Breast epithelium (tissue), 4 donors: ENCODE measurements around the gene TP53I13. TPM values are rescaled to one million over a fixed set of nuclear protein-coding genes. Genes with fewer than 3 reads are reported as not detected.
A peak's percentile ranks its signal among the peaks of the same experiment; 100 is the strongest.

Experiments
- DNase-seq, 2 donors: peaks; one replicate each; pipeline ENCODE4 v3.0.0-alpha.2; 2019; ENCODE audit warnings: low spot score in 2 of 2
- H3K27ac ChIP-seq, 2 donors: fragments of 200-600 bp; sonication (generic) in 1 of 2; one replicate each; pipeline ENCODE4 v1.5.1; 2016 to 2019; ENCODE audit warnings: mild to moderate bottlenecking in 1 of 2
- H3K27me3 ChIP-seq, 2 donors: fragments of 200-600 bp; sonication (generic) in 1 of 2; one replicate each; pipeline versions ENCODE4 v1.5.1 to v1.6.0; 2017 to 2019; ENCODE audit warnings: control low read depth in 1 of 2, mild to moderate bottlenecking in 1 of 2
- H3K36me3 ChIP-seq: fragments of 200-600 bp; one replicate; pipeline ENCODE4 v1.5.1; 2019
- H3K4me1 ChIP-seq, 2 donors: fragments of 200-600 bp; sonication (generic); one replicate each; pipeline ENCODE4 v1.5.1; 2016 to 2019; ENCODE audit warnings: control low read depth in 1 of 2
- H3K4me3 ChIP-seq, 3 donors: fragments of 200-600 bp; sonication (generic); 1 replicate in 2 of 3; 2 replicates in 1 of 3; pipeline ENCODE4 v1.5.1; 2016 to 2019; ENCODE audit warnings: mild to moderate bottlenecking in 3 of 3, moderate library complexity in 2 of 3
- H3K9me3 ChIP-seq, 2 donors: fragments of 200-600 bp; sonication (generic) in 1 of 2; one replicate each; pipeline ENCODE4 v1.5.1; 2016 to 2019; ENCODE audit warnings: control low read depth in 1 of 2
- POLR2A ChIP-seq: fragments of 450-650 bp; IDR thresholded peaks from one replicate; pipeline ENCODE4 v1.6.1; 2016; ENCODE audit warnings: antibody characterized with exemption, mild to moderate bottlenecking, moderate library complexity
- POLR2AphosphoS5 ChIP-seq, 3 donors: sonication (generic); formaldehyde crosslinking; IDR thresholded peaks; one replicate each; pipeline ENCODE4 v1.6.1; 2017; ENCODE audit warnings: antibody characterized with exemption in 3 of 3
- intact Hi-C: fragments of 100-400 bp; cut with DNase I; formaldehyde crosslinking; loops from one replicate; pipeline ENCODE4 v1.15.1; 2023; ENCODE audit warnings: low total_unique reads
- total RNA-seq, 3 donors: library from RNA; depleted of rRNA; stranded (reverse); fragments of >200 nt; gene quantifications; one replicate each; pipeline ENCODE4 v1.1.0, GENCODE V29; 2016
- TF ChIP-seq, protein P1 (sequence below), 3 donors: fragments of 450-650 bp; IDR thresholded peaks; one replicate each; pipeline ENCODE4 v1.5.1; 2016 to 2017; ENCODE audit warnings: antibody characterized with exemption in 3 of 3, mild to moderate bottlenecking in 3 of 3, moderate library complexity in 3 of 3

TP53I13 gene
- total RNA-seq, 3 donors from 2014 or later: 34.1 to 114 (median 56.0) TPM

DNA sequence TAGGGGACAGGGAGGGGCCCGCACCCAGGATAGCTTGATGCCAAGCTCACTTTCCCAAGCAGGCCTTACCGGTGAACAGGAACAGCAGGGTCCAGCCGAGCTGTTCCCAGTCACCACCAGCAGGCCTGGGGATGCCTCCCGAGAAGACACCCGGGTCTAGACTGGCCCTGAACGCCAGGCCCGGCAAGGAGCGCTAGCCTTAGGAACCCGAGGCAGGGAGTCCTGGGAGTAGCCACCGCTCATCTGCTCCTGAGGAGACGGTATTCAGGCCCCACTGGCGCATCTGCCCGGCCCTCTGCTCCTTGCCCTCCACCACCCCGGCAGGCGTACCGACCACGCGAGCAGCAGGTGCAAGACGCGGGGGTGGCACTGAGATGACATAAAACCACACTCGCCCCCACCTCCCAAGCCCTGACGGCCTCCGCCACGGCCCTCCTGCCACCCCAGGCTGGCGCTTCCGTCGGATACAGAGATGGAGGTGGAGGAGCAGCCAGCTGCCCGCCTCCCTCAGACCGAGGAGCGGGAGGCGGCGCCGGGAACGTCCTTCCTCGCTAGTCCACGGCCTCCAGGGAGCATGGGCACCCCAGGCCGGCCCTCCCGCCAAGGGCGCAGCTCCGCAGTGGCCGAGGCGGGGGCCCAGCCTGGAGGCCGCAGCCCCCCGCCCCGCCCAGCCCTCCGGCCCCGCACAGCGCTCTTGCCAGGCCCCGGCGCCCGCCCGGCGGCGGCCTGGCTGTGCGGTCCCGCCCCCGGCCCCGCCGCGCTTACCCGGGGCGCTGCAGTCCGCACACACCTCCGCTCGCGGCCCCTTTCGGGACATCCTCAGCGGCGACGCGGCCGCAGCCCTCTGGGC, 20.3 kb downstream of the TP53I13 start:
- no peaks in the 10 kb centered on the region for H3K36me3 ChIP-seq
- TF ChIP-seq POLR2A: no peak
- TF ChIP-seq, protein P1, sequence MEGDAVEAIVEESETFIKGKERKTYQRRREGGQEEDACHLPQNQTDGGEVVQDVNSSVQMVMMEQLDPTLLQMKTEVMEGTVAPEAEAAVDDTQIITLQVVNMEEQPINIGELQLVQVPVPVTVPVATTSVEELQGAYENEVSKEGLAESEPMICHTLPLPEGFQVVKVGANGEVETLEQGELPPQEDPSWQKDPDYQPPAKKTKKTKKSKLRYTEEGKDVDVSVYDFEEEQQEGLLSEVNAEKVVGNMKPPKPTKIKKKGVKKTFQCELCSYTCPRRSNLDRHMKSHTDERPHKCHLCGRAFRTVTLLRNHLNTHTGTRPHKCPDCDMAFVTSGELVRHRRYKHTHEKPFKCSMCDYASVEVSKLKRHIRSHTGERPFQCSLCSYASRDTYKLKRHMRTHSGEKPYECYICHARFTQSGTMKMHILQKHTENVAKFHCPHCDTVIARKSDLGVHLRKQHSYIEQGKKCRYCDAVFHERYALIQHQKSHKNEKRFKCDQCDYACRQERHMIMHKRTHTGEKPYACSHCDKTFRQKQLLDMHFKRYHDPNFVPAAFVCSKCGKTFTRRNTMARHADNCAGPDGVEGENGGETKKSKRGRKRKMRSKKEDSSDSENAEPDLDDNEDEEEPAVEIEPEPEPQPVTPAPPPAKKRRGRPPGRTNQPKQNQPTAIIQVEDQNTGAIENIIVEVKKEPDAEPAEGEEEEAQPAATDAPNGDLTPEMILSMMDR (IDR thresholded peaks at IDR 0.05): peak in 2 of 3 donors; percentile 8 to 16
- no peaks in the 10 kb centered on the region for H3K27me3 ChIP-seq
- H3K4me3 ChIP-seq: peak overlapping the region; percentile 68 to 94 (median 78)
- H3K27ac ChIP-seq: peak overlapping the region; percentile 56 to 78
- H3K4me1 ChIP-seq: peaks cover 7 to 36% of the 10 kb centered on the region in 2 donors
- DNase-seq: no peak
- intact Hi-C loops: no loop called here
- no peaks in the 10 kb centered on the region for H3K9me3 ChIP-seq

DNA sequence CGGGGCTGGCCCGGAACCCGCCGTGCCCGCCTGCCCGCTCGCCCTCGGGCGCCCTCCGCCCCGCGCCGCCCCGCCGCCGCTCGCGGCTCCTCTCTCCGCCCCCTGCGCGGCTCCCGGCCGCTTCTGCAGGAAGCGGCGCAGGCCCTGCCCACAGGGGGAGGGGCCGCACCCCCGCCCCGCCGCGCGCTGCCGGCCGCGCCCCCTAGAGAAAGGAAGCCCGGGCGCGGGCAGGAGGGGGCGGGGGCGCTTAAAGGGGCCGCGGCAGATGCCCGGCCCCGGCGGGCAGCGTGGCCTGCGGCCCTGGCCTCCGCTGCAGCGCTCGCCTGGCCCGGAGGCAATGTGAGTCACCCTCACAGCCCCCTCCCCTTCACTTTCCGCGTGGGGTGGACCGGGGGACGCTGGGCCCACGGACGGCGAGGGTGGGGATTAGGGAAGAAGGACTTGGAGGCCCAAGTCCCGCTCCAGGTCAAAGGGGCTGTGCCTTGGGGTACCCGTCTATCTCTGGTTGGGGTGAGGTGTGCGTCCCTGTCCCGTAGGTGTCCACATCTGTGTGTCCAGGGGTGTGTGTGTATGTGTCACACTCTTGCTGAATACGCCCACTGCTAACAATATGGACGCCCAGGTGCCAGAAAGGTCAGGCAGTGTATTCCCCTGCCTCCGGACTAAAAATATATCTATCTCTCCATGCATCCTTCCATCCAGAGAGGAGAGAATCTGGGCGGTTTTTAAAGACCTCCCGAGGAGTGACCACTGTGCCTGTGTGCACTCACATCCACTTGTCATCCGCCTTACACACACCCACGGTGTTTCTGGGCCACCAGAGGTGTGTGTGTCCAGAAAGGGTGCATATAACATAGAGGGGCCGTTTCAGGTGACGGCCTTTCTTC, 21.3 kb downstream of the TP53I13 start, which contains the start of gene GIT1:
GIT1 (minus strand) TSS at position 125 of the 887 bp plus-strand sequence. CDS start 270 bp downstream, outside the sequence.
- H3K27ac ChIP-seq: peak within 1 kb of the TSS; percentile 76 to 78

DNA sequence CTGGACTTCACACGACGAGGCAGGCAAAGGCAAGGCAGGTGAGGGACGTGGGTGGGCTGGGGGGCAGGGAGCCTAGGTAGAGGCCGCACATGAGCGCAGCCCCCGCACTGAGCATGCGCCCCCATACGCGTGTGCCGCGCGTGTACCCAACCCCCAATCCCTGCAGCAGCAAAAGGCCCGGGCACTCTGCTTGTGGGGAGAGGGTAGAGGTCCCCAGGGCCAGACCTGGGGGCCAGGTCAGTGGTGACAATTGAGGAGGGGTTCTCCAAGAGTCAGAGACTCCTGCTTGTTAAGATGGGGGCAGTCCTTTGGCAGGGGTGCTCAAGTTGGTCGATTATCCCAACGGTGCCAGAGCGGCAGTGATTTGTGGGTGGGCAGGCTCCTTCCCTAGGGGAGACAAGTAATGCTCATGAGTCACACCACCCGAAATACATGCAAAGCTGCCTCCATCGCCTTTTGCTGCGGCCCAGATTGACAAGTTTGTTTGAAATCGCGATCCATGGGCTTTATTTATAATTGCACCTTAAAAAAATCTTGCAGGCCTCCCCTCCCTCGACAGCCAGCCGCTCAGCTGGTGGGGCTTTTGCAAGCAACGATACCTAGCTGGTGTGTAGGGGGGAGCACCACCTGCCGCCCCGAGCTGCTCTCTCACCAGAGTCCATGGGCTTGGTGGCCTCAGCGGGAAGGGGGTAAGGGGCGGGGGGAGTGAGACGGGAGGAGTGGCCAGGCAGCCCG, 22.1 kb downstream of the TP53I13 start:
- intact Hi-C loops: no loop called here
- Histone ChIP-seq H3K36me3 (no peaks in the 10 kb centered on the region), H3K4me3 (peak overlapping the region; percentile 43 to 94 (median 78)), H3K9me3 (no peaks in the 10 kb centered on the region), H3K4me1 (peaks cover 7 to 36% of the 10 kb centered on the region in 2 donors), H3K27me3 (no peaks in the 10 kb centered on the region), H3K27ac (peak overlapping the region; percentile 76 to 78)
- TF ChIP-seq, protein P1 (IDR thresholded peaks at IDR 0.05): no peak
- TF ChIP-seq POLR2A: no peak
- TF ChIP-seq POLR2AphosphoS5 (IDR thresholded peaks at IDR 0.05): no peak
- no peak for DNase-seq

More for the DNA sequence above, 21.3 kb downstream of the TP53I13 start, which contains the start of gene GIT1:
- DNase-seq: peak in 1 of 2 donors; percentile 79
- intact Hi-C loops: no loop called here
- H3K9me3 ChIP-seq: no peaks in the 10 kb centered on the region
- no peaks in the 10 kb centered on the region for H3K36me3 ChIP-seq
- no peaks in the 10 kb centered on the region for H3K27me3 ChIP-seq
- peaks cover 7 to 36% of the 10 kb centered on the region in 2 donors for H3K4me1 ChIP-seq
- peak within 1 kb of the TSS; percentile 68 to 94 (median 78) for H3K4me3 ChIP-seq
- TF ChIP-seq POLR2AphosphoS5 (IDR thresholded peaks at IDR 0.05) (peak in 2 of 3 donors; percentile 13 to 34), POLR2A (no peak)
- TF ChIP-seq, protein P1 (IDR thresholded peaks at IDR 0.05): no peak

DNA sequence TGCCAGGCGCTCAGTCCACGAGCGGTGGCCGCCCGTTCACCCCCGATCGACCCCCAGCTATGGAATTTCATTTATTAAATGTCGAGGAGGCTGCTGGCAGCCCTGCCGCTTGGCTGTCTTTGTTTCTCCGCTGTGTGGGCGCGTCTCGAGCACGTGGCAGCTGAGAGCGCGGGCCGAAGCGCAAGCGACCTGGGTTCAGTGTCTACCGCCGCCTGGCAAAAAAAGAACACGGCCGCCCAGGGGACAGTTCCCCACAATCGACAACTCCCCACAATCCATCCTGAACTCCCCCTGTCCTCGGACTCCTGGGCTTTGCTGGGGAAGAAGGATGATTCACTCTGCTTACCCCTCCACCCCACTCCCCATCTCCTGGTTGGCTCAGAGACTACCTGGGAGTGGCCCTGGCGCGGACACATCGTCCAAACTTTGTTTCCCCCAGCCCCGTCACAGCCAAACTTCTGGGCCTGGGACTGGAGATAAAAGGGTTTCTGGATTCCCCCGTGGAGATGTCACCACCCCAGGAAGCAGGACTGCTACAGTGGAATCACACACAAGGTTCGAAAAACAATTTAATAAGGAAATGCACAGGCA, 22.7 kb downstream of the TP53I13 start:
- no peaks in the 10 kb centered on the region for H3K9me3 ChIP-seq
- no peaks in the 10 kb centered on the region for H3K27me3 ChIP-seq
- no peak for DNase-seq
- no peak for TF ChIP-seq POLR2A
- no peak for TF ChIP-seq POLR2AphosphoS5 (IDR thresholded peaks at IDR 0.05)
- TF ChIP-seq, protein P1 (IDR thresholded peaks at IDR 0.05): no peak
- peaks cover 7 to 36% of the 10 kb centered on the region in 2 donors for H3K4me1 ChIP-seq
- peak overlapping the region; percentile 23 to 94 (median 78) for H3K4me3 ChIP-seq
- H3K27ac ChIP-seq: peak overlapping the region; percentile 76 to 78
- no peaks in the 10 kb centered on the region for H3K36me3 ChIP-seq
- intact Hi-C loops: no loop called here
